OCI-LY1 (cell line): ENCODE measurements around the gene RORB.

ENCODE experiments used
- EZH2 ChIP-seq: fragments of 200-600 bp; sonication (generic), shearing (Covaris generic); IDR thresholded peaks from 2 replicates; pipeline ENCODE4 v1.8.0; 2017; ENCODE audit warnings: borderline replicate concordance, mixed run types, mild to moderate bottlenecking, antibody characterized with exemption, low read length, moderate library complexity, mixed read lengths
- TF ChIP-seq, protein P1 (sequence below): fragments of 200-600 bp; sonication (generic), shearing (Covaris generic); IDR thresholded peaks from 2 replicates; pipeline ENCODE4 v1.5.1; 2017; ENCODE audit warnings: mild to moderate bottlenecking, antibody characterized with exemption, low read length, moderate library complexity, mixed read lengths

DNA sequence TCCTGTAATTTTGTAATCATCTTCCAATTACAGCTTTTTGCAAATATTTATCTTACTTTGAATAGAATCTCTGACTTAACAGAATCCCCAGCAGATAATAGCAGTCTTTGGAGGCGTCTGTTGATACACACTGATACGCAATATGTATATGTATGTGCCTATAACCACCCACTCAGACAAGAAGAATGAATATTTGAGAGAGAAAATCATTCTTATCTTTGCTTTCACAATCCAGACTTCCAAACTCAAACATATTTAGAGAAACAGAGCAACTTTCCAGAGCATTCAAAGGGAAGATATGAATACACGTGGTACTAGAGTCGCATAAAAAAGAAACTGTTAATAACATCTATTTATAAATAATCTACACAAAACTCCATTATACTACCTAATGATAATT, 6.1 kb downstream of the RORB start:
- TF ChIP-seq, protein P1, sequence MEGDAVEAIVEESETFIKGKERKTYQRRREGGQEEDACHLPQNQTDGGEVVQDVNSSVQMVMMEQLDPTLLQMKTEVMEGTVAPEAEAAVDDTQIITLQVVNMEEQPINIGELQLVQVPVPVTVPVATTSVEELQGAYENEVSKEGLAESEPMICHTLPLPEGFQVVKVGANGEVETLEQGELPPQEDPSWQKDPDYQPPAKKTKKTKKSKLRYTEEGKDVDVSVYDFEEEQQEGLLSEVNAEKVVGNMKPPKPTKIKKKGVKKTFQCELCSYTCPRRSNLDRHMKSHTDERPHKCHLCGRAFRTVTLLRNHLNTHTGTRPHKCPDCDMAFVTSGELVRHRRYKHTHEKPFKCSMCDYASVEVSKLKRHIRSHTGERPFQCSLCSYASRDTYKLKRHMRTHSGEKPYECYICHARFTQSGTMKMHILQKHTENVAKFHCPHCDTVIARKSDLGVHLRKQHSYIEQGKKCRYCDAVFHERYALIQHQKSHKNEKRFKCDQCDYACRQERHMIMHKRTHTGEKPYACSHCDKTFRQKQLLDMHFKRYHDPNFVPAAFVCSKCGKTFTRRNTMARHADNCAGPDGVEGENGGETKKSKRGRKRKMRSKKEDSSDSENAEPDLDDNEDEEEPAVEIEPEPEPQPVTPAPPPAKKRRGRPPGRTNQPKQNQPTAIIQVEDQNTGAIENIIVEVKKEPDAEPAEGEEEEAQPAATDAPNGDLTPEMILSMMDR, result no peak
- TF ChIP-seq EZH2, result no peak
